Endothelial cell of umbilical vein (primary cell): ENCODE data around the gene ABHD17A. TPM values are rescaled to one million over a fixed set of nuclear protein-coding genes. Genes with fewer than 3 reads are reported as not detected.
"Not testable (repeated sequence)": the region's sequence is repeated elsewhere in the genome, so short reads cannot be mapped to it uniquely, and the experiment has no call there.

Source experiments
- BruUV-seq: library from RNA; stranded (reverse); fragments of 400-500 nt; replicated peaks from 2 replicates; lab custom pipeline; 2021; lab: Mats Ljungman, UMichigan
- CTCF ChIA-PET: fragments of 300-600, 350-600 bp; sonication (Branson Sonifier 250); formaldehyde crosslinking; loops from one replicate; lab custom pipeline; 2021; ENCODE audit warnings: antibody characterized with exemption, inconsistent platforms; lab: Charles Lee
- POLR2A ChIA-PET: fragments of 300-600, 350-600 bp; sonication (Branson Sonifier 250); formaldehyde crosslinking; loops from one replicate; lab custom pipeline; 2021; ENCODE audit warnings: antibody characterized with exemption, inconsistent platforms; lab: Charles Lee
- DNase-seq: peaks from one replicate; pipeline ENCODE4 v3.0.0-alpha.2; 2011; ENCODE audit warnings: low read depth, low spot score
- FAIRE-seq: peaks from 2 replicates; lab custom pipeline; 2011; peaks lifted over from hg19 to GRCh38; lab: Jason Lieb, UNC
- H2AFZ ChIP-seq: 2 replicates; pipeline ENCODE4 v1.6.0; 2012; ENCODE audit warnings: low read depth, low read length, control low read depth, inconsistent platforms
- H3K27ac ChIP-seq: 2 replicates; pipeline ENCODE4 v1.5.1; 2011; ENCODE audit warnings: low read depth, mild to moderate bottlenecking, control low read depth, low read length, moderate library complexity; ENCODE audit not compliant: insufficient read depth
- H3K27me3 ChIP-seq, 2 experiments: 2 replicates each; pipeline versions ENCODE4 v1.6.0 to v1.6.1; 2011; ENCODE audit warnings: low read length in 2 of 2, mixed read lengths in 1 of 2; ENCODE audit not compliant: control insufficient read depth in 2 of 2, insufficient read depth in 2 of 2
- H3K36me3 ChIP-seq, 2 experiments: 2 replicates in 1 of 2; 3 replicates in 1 of 2; pipeline ENCODE4 v1.5.1; 2011; ENCODE audit warnings: low read length in 2 of 2, mild to moderate bottlenecking in 1 of 2, moderate library complexity in 1 of 2; ENCODE audit not compliant: control insufficient read depth in 2 of 2, insufficient read depth in 2 of 2; ENCODE audit errors: extremely low read depth in 1 of 2
- H3K4me1 ChIP-seq: 3 replicates; pipeline ENCODE4 v1.5.1; 2011; ENCODE audit warnings: mild to moderate bottlenecking, low read length; ENCODE audit not compliant: control insufficient read depth, insufficient read depth; ENCODE audit errors: extremely low read depth
- H3K4me2 ChIP-seq: 2 replicates; pipeline ENCODE4 v1.6.1; 2011; ENCODE audit warnings: low read length, control low read depth, mixed read lengths; ENCODE audit not compliant: insufficient read depth
- H3K4me3 ChIP-seq, 3 experiments: fragments of 200-600 bp in 1 of 3; sonication (generic), shearing (Covaris generic) in 1 of 3; replicated peaks in 1 of 3; 2 replicates each; pipeline ENCODE4 v1.5.1; 2011 to 2016; ENCODE audit warnings: control low read depth in 3 of 3, low read length in 3 of 3, mild to moderate bottlenecking in 2 of 3, inconsistent platforms in 1 of 3, low read depth in 1 of 3, moderate library complexity in 1 of 3; ENCODE audit not compliant: insufficient read depth in 1 of 3
- H3K79me2 ChIP-seq: 2 replicates; pipeline ENCODE4 v1.6.0; 2012; ENCODE audit warnings: low read length, inconsistent platforms; ENCODE audit not compliant: control insufficient read depth, insufficient read depth
- H3K9ac ChIP-seq: replicated peaks from 2 replicates; pipeline ENCODE3; 2011; ENCODE audit warnings: low read length, control low read depth; ENCODE audit not compliant: insufficient read depth; ENCODE audit errors: extremely low read depth
- H3K9me1 ChIP-seq: replicated peaks from 3 replicates; pipeline ENCODE4 v1.6.0; 2011; ENCODE audit warnings: mild to moderate bottlenecking, low read length; ENCODE audit not compliant: control insufficient read depth, insufficient read depth; ENCODE audit errors: extremely low read depth
- H3K9me3 ChIP-seq: replicated peaks from 2 replicates; pipeline ENCODE4 v1.5.1; 2012; ENCODE audit warnings: low read length, inconsistent platforms; ENCODE audit not compliant: control insufficient read depth, insufficient read depth
- H4K20me1 ChIP-seq: replicated peaks from 2 replicates; pipeline ENCODE3; 2011; ENCODE audit warnings: mild to moderate bottlenecking, low read length; ENCODE audit not compliant: control insufficient read depth, insufficient read depth; ENCODE audit errors: extremely low read depth
- EZH2 ChIP-seq: IDR thresholded peaks from 2 replicates; pipeline ENCODE4 v1.6.1; 2012; ENCODE audit warnings: borderline replicate concordance, low read depth, mild to moderate bottlenecking, moderate library complexity, low read length, inconsistent platforms; ENCODE audit not compliant: severe bottlenecking
- FOS ChIP-seq: IDR thresholded peaks from 2 replicates; pipeline ENCODE4 v1.6.1; 2011; ENCODE audit warnings: mild to moderate bottlenecking, low read length, moderate library complexity, borderline replicate concordance; ENCODE audit not compliant: insufficient read depth
- GATA2 ChIP-seq: IDR thresholded peaks from 2 replicates; pipeline ENCODE4 v1.7.0; 2011; ENCODE audit warnings: low read depth, mild to moderate bottlenecking, moderate library complexity, mixed read lengths, low read length; ENCODE audit not compliant: insufficient read length, insufficient read depth
- JUN ChIP-seq: IDR thresholded peaks from 2 replicates; pipeline ENCODE4 v1.6.1; 2011; ENCODE audit warnings: borderline replicate concordance, low read depth; ENCODE audit not compliant: insufficient read length, insufficient read depth
- MYC ChIP-seq: IDR thresholded peaks from one replicate; pipeline ENCODE4 v1.6.1; 2011; ENCODE audit warnings: mild to moderate bottlenecking, low read depth, low read length
- POLR2A ChIP-seq: IDR thresholded peaks from 2 replicates; pipeline ENCODE4 v1.6.1; 2012; ENCODE audit warnings: low read depth, mild to moderate bottlenecking, control low read depth, low read length
- POLR2AphosphoS5 ChIP-seq: IDR thresholded peaks from 2 replicates; pipeline ENCODE4 v1.6.1; 2012; ENCODE audit warnings: low read depth, mild to moderate bottlenecking, control low read depth, low read length, moderate library complexity; ENCODE audit not compliant: insufficient read depth
- dilution Hi-C: fragments of 300-500 bp; cut with MboI; formaldehyde crosslinking; loops from one replicate; pipeline ENCODE4 v1.15.0; 2019; ENCODE audit warnings: low sequenced_read_pairs; ENCODE audit not compliant: extremely low pct_ligation_motif_present
- intact Hi-C: fragments of 100-400 bp; cut with micrococcal nuclease; formaldehyde crosslinking; loops from one replicate; pipeline ENCODE4 v1.10.0; 2022
- polyA plus RNA-seq, 4 experiments: library from polyadenylated mRNA; depleted of rRNA in 3 of 4; stranded (reverse) in 3 of 4; unstranded in 1 of 4; fragments of >200 nt; gene quantifications; 2 replicates each; pipeline versions ENCODE4 v1.2.1 to v1.2.3, GENCODE V29; 2011 to 2012; ENCODE audit warnings: missing spikeins in 1 of 4
- total RNA-seq: library from RNA; stranded (reverse); gene quantifications from 2 replicates; pipeline ENCODE4 v1.2.3, GENCODE V29; 2021
- TF ChIP-seq, protein P1 (sequence below), 2 donors: IDR thresholded peaks; 1 replicate in 1 of 2; 2 replicates in 1 of 2; pipeline ENCODE4 v1.5.1; 2011; ENCODE audit warnings: low read length in 2 of 2, mild to moderate bottlenecking in 2 of 2, moderate library complexity in 2 of 2, control low read depth in 1 of 2, inconsistent platforms in 1 of 2, low read depth in 1 of 2; ENCODE audit not compliant: insufficient read depth in 1 of 2; ENCODE audit errors: extremely low read depth in 1 of 2
- TF ChIP-seq, protein P2 (sequence below): IDR thresholded peaks from 2 replicates; pipeline ENCODE4 v1.6.1; 2011; ENCODE audit not compliant: insufficient read depth, insufficient read length

ABHD17A gene
- total and polyA plus RNA-seq, 2 donors (not counting 3 experiments of a cell fraction or from before 2014, with no cell fraction given), result 89.8 to 143 TPM

DNA sequence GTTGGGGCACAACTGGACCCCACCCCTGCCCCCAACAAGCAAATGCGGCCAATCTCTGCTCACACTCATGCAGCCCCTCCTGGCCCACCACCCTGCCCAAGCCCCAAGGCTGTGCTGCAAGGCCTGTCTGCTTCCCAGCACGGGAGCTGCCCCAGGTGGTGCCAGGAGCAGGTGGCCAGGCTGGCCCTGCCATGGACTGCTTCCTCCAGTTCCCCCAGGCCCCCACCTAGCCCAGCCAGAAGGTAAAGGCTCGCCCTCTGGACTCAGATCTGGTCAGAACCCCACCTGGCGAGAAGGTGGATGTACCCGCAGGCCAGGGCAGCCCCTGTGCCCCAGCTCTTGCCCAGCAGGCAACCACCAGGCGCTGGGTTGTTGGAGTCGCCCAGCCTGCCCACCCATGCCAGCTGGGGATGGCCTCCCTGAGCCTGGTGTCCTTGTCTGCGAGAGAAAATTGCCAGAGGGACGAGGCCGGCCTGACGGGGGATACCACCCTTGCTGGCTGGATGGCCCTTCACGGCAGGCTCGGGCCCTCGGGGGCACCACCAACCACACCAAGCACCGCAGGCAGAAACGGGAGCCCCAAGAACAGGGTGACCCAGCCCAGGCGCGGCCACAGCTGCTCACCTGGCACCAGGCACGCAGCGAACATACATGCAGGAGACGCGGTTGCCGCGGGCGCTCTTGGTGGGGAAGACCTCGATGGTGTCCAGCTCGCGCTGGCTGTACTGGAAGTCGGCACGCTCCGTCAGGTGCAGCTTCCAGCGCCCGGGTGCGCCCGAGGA is 4.5 kb downstream of the ABHD17A start:
- ChIA-PET CTCF (no interaction called here), POLR2A (no interaction called here)
- no peak overlapping the region for H3K9ac ChIP-seq
- H3K36me3 ChIP-seq, result peaks cover 0 to 1% of the 10 kb centered on the region in 2 experiments
- no TSS peak for BruUV-seq
- H2AFZ ChIP-seq, result no peak overlapping the region
- DNase-seq (no peak), FAIRE-seq (no peak)
- no peaks in the 10 kb centered on the region for H3K27me3 ChIP-seq
- dilution Hi-C loops (no loop called here), intact Hi-C loops (no loop called here)
- H3K79me2 ChIP-seq, result peaks cover 39% of the 10 kb centered on the region
- no peaks in the 10 kb centered on the region for H3K9me1 ChIP-seq
- peaks cover 33% of the 10 kb centered on the region for H3K4me1 ChIP-seq
- H4K20me1 ChIP-seq, result no peaks in the 10 kb centered on the region
- H3K4me2 ChIP-seq, result no peak overlapping the region
- TF ChIP-seq FOS, result no peak
- no peak for TF ChIP-seq EZH2
- no peak for TF ChIP-seq POLR2A
- TF ChIP-seq MYC, result no peak
- TF ChIP-seq, protein P1, sequence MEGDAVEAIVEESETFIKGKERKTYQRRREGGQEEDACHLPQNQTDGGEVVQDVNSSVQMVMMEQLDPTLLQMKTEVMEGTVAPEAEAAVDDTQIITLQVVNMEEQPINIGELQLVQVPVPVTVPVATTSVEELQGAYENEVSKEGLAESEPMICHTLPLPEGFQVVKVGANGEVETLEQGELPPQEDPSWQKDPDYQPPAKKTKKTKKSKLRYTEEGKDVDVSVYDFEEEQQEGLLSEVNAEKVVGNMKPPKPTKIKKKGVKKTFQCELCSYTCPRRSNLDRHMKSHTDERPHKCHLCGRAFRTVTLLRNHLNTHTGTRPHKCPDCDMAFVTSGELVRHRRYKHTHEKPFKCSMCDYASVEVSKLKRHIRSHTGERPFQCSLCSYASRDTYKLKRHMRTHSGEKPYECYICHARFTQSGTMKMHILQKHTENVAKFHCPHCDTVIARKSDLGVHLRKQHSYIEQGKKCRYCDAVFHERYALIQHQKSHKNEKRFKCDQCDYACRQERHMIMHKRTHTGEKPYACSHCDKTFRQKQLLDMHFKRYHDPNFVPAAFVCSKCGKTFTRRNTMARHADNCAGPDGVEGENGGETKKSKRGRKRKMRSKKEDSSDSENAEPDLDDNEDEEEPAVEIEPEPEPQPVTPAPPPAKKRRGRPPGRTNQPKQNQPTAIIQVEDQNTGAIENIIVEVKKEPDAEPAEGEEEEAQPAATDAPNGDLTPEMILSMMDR (IDR thresholded peaks at IDR 0.05; ENCODE audit: extremely low read depth in 1 of 2, insufficient read depth in 1 of 2, low read depth in 1 of 2, low read length in 2 of 2), result no peak
- no peak for TF ChIP-seq POLR2AphosphoS5
- TF ChIP-seq JUN, result no peak
- no peak for TF ChIP-seq GATA2
- TF ChIP-seq, protein P2, sequence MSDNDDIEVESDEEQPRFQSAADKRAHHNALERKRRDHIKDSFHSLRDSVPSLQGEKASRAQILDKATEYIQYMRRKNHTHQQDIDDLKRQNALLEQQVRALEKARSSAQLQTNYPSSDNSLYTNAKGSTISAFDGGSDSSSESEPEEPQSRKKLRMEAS, result no peak
- H3K27ac ChIP-seq, result no peak overlapping the region
- no peak overlapping the region for H3K4me3 ChIP-seq
- no peaks in the 10 kb centered on the region for H3K9me3 ChIP-seq

DNA sequence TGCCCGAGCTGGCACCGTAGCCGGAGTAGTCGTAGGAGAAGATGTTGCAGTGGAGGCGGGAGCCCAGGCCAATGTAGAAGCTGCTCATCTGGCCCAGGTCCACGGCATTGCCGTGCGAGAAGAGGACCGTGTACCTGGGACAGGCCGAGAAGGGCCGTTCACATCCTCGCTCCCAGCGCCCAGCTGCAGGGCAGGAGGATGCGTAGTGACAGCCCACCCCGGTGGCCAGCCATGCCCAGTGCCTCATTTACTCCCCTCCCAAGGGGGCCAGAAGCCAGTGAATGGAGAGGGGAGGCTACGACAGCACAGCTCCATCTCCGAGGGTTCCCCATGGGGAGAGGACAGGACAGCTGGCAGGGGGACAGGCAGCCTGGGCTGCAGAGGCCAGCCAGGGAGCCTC is 5.3 kb downstream of the ABHD17A start:
- CTCF ChIA-PET, BruUV-seq, H3K27me3 ChIP-seq, H3K9ac ChIP-seq, intact Hi-C loops, H4K20me1 ChIP-seq, H2AFZ ChIP-seq, DNase-seq, H3K4me2 ChIP-seq, H3K36me3 ChIP-seq, dilution Hi-C loops, POLR2A ChIA-PET, FAIRE-seq, H3K9me1 ChIP-seq, H3K9me3 ChIP-seq, H3K27ac ChIP-seq, H3K4me3 ChIP-seq: not testable (repeated sequence)
- Histone ChIP-seq H3K79me2 (peaks cover 46% of the 10 kb centered on the region), H3K4me1 (peaks cover 34% of the 10 kb centered on the region)
